PC-9 (cell line): Measurements from ENCODE around the gene FTSJ1. TPM values are rescaled to one million over a fixed set of nuclear protein-coding genes. Genes with fewer than 3 reads are reported as not detected.

ENCODE experiments used
- BruUV-seq: library from RNA; stranded (reverse); fragments of 400-500 nt; replicated peaks from 2 replicates; lab custom pipeline; 2021; lab: Mats Ljungman, UMichigan
- CTCF ChIA-PET: fragments of 300-600 bp; sonication (Branson Sonifier 250); formaldehyde crosslinking; loops from one replicate; lab custom pipeline; 2022; ENCODE audit warnings: antibody characterized with exemption; lab: Charles Lee
- POLR2A ChIA-PET: fragments of 300-600 bp; sonication (Branson Sonifier 250); formaldehyde crosslinking; loops from one replicate; lab custom pipeline; 2022; ENCODE audit warnings: antibody characterized with exemption; ENCODE audit not compliant: unreplicated experiment; lab: Charles Lee
- DNase-seq, 2 experiments: peaks; one replicate each; pipeline versions ENCODE4 v3.0.0 to v3.0.0-alpha.2; 2015 to 2022; ENCODE audit warnings: mixed read lengths in 1 of 2
- H2AFZ ChIP-seq: fragments of 200-600 bp; sonication (generic); 2 replicates; pipeline ENCODE4 v1.8.1; 2017; ENCODE audit warnings: antibody characterized with exemption
- H3F3A ChIP-seq: fragments of 200-600 bp; sonication (generic); 2 replicates; pipeline ENCODE4 v1.8.1; 2017; ENCODE audit warnings: antibody characterized with exemption, mild to moderate bottlenecking, low read depth; ENCODE audit not compliant: insufficient read depth
- H3K27ac ChIP-seq: fragments of 200-600 bp; sonication (generic); 2 replicates; pipeline ENCODE4 v1.6.1; 2016; ENCODE audit warnings: mixed run types
- H3K27me3 ChIP-seq: fragments of 200-600 bp; sonication (generic); 2 replicates; pipeline ENCODE4 v1.6.1; 2016; ENCODE audit warnings: low read depth, mixed run types; ENCODE audit not compliant: insufficient read depth
- H3K36me3 ChIP-seq: fragments of 200-600 bp; sonication (generic); 2 replicates; pipeline ENCODE4 v1.6.1; 2016; ENCODE audit warnings: low read depth, mixed run types
- H3K4me1 ChIP-seq: fragments of 200-600 bp; sonication (generic); replicated peaks from 2 replicates; pipeline ENCODE4 v1.6.1; 2016; ENCODE audit warnings: mixed run types; ENCODE audit not compliant: insufficient read depth
- H3K4me2 ChIP-seq: fragments of 200-600 bp; sonication (generic); 2 replicates; pipeline ENCODE4 v1.6.1; 2017; ENCODE audit warnings: mixed run types
- H3K4me3 ChIP-seq: fragments of 200-600 bp; sonication (generic); 2 replicates; pipeline ENCODE4 v1.6.1; 2016; ENCODE audit warnings: mixed run types
- H3K79me2 ChIP-seq: fragments of 200-600 bp; sonication (generic); 2 replicates; pipeline ENCODE4 v1.6.1; 2017; ENCODE audit warnings: low read depth, mixed run types
- H3K9me2 ChIP-seq: fragments of 200-600 bp; sonication (generic); 2 replicates; pipeline ENCODE4 v1.8.1; 2017; ENCODE audit warnings: mild to moderate bottlenecking; ENCODE audit not compliant: insufficient read depth
- H3K9me3 ChIP-seq: fragments of 200-600 bp; sonication (generic); 2 replicates; pipeline ENCODE4 v1.8.1; 2016; ENCODE audit warnings: low read depth; ENCODE audit not compliant: insufficient read depth
- H4K20me1 ChIP-seq: fragments of 200-600 bp; sonication (generic); 2 replicates; pipeline ENCODE4 v1.8.1; 2017; ENCODE audit not compliant: insufficient read depth
- EZH2 ChIP-seq: fragments of 200-600 bp; sonication (generic); IDR thresholded peaks from 2 replicates; pipeline ENCODE4 v1.8.0; 2017; ENCODE audit warnings: antibody characterized with exemption, low read depth
- intact Hi-C: fragments of 100-400 bp; cut with micrococcal nuclease; formaldehyde crosslinking; loops from one replicate; pipeline ENCODE4 v1.10.0; 2022; ENCODE audit not compliant: unreplicated experiment
- total RNA-seq: library from RNA; stranded (reverse); gene quantifications from 2 replicates; pipeline ENCODE4 v1.2.3, GENCODE V29; 2021
- TF ChIP-seq, protein P1 (sequence below): fragments of 200-600 bp; sonication (generic); conservative IDR thresholded peaks from 2 replicates; pipeline ENCODE4 v1.6.1; 2017; ENCODE audit warnings: mixed run types, antibody characterized with exemption, mild to moderate bottlenecking, moderate library complexity

Gene FTSJ1
- total RNA-seq, 1 experiment from 2014 or later, result 44.0 TPM

DNA sequence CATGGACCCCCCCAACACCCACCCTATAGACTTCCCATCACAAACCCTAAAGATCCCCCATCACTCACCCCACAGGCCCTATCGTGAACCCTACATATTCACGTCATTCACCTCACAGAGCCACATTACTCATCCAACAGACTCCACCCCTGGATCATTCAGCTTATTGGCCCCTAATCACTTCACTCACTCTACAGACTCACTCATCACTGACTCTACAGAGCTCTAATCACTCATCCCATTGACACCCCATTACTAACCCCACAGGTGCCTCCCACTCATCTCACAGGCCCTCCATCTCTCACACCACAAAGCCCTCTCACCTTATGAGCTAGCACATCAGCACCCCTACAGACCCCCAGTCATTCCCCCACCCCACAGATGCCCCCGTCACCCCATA lies 57.2 kb downstream of the FTSJ1 start:
- TF ChIP-seq, protein P1, sequence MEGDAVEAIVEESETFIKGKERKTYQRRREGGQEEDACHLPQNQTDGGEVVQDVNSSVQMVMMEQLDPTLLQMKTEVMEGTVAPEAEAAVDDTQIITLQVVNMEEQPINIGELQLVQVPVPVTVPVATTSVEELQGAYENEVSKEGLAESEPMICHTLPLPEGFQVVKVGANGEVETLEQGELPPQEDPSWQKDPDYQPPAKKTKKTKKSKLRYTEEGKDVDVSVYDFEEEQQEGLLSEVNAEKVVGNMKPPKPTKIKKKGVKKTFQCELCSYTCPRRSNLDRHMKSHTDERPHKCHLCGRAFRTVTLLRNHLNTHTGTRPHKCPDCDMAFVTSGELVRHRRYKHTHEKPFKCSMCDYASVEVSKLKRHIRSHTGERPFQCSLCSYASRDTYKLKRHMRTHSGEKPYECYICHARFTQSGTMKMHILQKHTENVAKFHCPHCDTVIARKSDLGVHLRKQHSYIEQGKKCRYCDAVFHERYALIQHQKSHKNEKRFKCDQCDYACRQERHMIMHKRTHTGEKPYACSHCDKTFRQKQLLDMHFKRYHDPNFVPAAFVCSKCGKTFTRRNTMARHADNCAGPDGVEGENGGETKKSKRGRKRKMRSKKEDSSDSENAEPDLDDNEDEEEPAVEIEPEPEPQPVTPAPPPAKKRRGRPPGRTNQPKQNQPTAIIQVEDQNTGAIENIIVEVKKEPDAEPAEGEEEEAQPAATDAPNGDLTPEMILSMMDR, result no peak
- TF ChIP-seq EZH2, result no peak
- intact Hi-C loops, result no loop called here
- Histone ChIP-seq H2AFZ (no peak overlapping the region), H3K9me2 (no peaks in the 10 kb centered on the region), H3K4me3 (no peak overlapping the region), H3K9me3 (no peaks in the 10 kb centered on the region), H3K4me2 (no peak overlapping the region), H3F3A (no peaks in the 10 kb centered on the region), H3K27ac (no peak overlapping the region), H4K20me1 (no peaks in the 10 kb centered on the region), H3K36me3 (no peaks in the 10 kb centered on the region), H3K27me3 (no peaks in the 10 kb centered on the region), H3K79me2 (no peaks in the 10 kb centered on the region), H3K4me1 (no peaks in the 10 kb centered on the region; the same call in 1 of the 2 replicates)
- no peak for DNase-seq
- BruUV-seq, result no TSS peak
- ChIA-PET CTCF (no interaction called here), POLR2A (no interaction called here)

Other genes with a start within 250 kb of the FTSJ1 start
- gene SSX1, start 220.8 kb upstream of the FTSJ1 start, total RNA-seq, result not detected in 2 replicates
- not detected in 2 replicates for gene SSX3, start 119.5 kb upstream of the FTSJ1 start, total RNA-seq
- gene SSX4, start 92.7 kb upstream of the FTSJ1 start, total RNA-seq, result not detected in 2 replicates
- gene SSX4B, start 64.2 kb upstream of the FTSJ1 start, total RNA-seq, result not detected in 2 replicates
- gene SLC38A5, start 5.9 kb upstream of the FTSJ1 start, total RNA-seq, result 0.46 and 1.5 TPM in 2 replicates
- gene PORCN, start 32.8 kb downstream of the FTSJ1 start, total RNA-seq, result 11.9 and 14.1 TPM in 2 replicates
- gene EBP, start 45.6 kb downstream of the FTSJ1 start, total RNA-seq, result 88.1 and 113 TPM in 2 replicates
- 7.4 and 9.0 TPM in 2 replicates for gene TBC1D25, start 63.5 kb downstream of the FTSJ1 start, total RNA-seq
- gene RBM3, start 98.3 kb downstream of the FTSJ1 start, total RNA-seq, result 120 and 134 TPM in 2 replicates
- gene WDR13, start 121.3 kb downstream of the FTSJ1 start, total RNA-seq, result 28.6 and 43.9 TPM in 2 replicates
- 0.22 TPM in 1 of 2 replicates, not detected in the other for gene WAS, start 207.6 kb downstream of the FTSJ1 start, total RNA-seq
- 10.5 and 11.7 TPM in 2 replicates for gene SUV39H1, start 220.5 kb downstream of the FTSJ1 start, total RNA-seq